GM12878 (cell line): ENCODE data around the gene WDR86. TPM values are rescaled to one million over a fixed set of nuclear protein-coding genes. Genes with fewer than 3 reads are reported as not detected.

ENCODE experiments used
- ATAC-seq: fragments of 200-7000 bp; cut with Tn5 transposase; 3 replicates; pipeline ENCODE4 v1.9.1; 2020; ENCODE audit warnings: mild to moderate bottlenecking, moderate library complexity
- BruUV-seq: library from RNA; stranded (reverse); fragments of 400-500 nt; replicated peaks from 2 replicates; lab custom pipeline; 2021; lab: Mats Ljungman, UMichigan
- CTCF ChIA-PET: fragments of 300-600 bp; sonication (Branson Sonifier 250); formaldehyde crosslinking; extraction: SDS; loops from one replicate; lab custom pipeline; 2021; ENCODE audit warnings: inconsistent platforms; lab: Yijun Ruan, JAX
- POLR2A ChIA-PET: fragments of 350-600 bp; formaldehyde crosslinking; extraction: SDS; loops from one replicate; lab custom pipeline; 2021; ENCODE audit warnings: inconsistent platforms; lab: Charles Lee
- RAD21 ChIA-PET: fragments of 300-600 bp; sonication (Branson Sonifier 250); formaldehyde crosslinking; loops from one replicate; lab custom pipeline; 2023; ENCODE audit warnings: antibody characterized with exemption; ENCODE audit not compliant: unreplicated experiment; lab: Charles Lee
- SMC1A ChIA-PET: fragments of 300-600 bp; sonication (Branson Sonifier 250); formaldehyde crosslinking; loops from one replicate; lab custom pipeline; 2023; ENCODE audit not compliant: unreplicated experiment, uncharacterized antibody; lab: Charles Lee
- DNase-seq: peaks from one replicate; pipeline ENCODE4 v3.0.0-alpha.2; 2011; ENCODE audit warnings: low read depth, low spot score
- FAIRE-seq: peaks from 3 replicates; lab custom pipeline; 2011; peaks lifted over from hg19 to GRCh38; lab: Jason Lieb, UNC
- H2AFZ ChIP-seq: 2 replicates; pipeline ENCODE4 v1.6.0; 2011; ENCODE audit warnings: low read depth, low read length, control low read depth; ENCODE audit not compliant: control insufficient read depth
- H3K27ac ChIP-seq: 2 replicates; pipeline ENCODE4 v1.5.1; 2011; ENCODE audit warnings: control low read depth; ENCODE audit not compliant: control insufficient read depth, insufficient read depth
- H3K27me3 ChIP-seq, 2 experiments: replicated peaks in 1 of 2; 2 replicates each; pipeline versions ENCODE4 v1.6.0 to v1.6.1; 2011; ENCODE audit warnings: low read length in 1 of 2; ENCODE audit not compliant: control insufficient read depth in 2 of 2, insufficient read depth in 2 of 2
- H3K36me3 ChIP-seq, 2 experiments: 2 replicates each; pipeline ENCODE4 v1.5.1; 2011; ENCODE audit warnings: low read length in 1 of 2; ENCODE audit not compliant: control insufficient read depth in 2 of 2, insufficient read depth in 2 of 2
- H3K4me1 ChIP-seq: 2 replicates; pipeline ENCODE4 v1.6.1; 2011; ENCODE audit warnings: mild to moderate bottlenecking, low read length, moderate library complexity, mixed read lengths; ENCODE audit not compliant: control insufficient read depth, insufficient read depth
- H3K4me2 ChIP-seq: 2 replicates; pipeline ENCODE4 v1.6.0; 2011; ENCODE audit warnings: control low read depth; ENCODE audit not compliant: control insufficient read depth, insufficient read depth
- H3K4me3 ChIP-seq: fragments of 200-600 bp; sonication (generic); 2 replicates; pipeline ENCODE4 v1.5.1; 2016
- H3K79me2 ChIP-seq: 2 replicates; pipeline ENCODE4 v1.6.0; 2011; ENCODE audit warnings: low read length; ENCODE audit not compliant: control insufficient read depth, insufficient read depth
- H3K9ac ChIP-seq: 2 replicates; pipeline ENCODE4 v1.8.0; 2011; ENCODE audit warnings: low read length, control low read depth, mixed read lengths; ENCODE audit not compliant: control insufficient read depth, insufficient read depth
- H3K9me3 ChIP-seq: replicated peaks from 3 replicates; pipeline ENCODE4 v1.5.1; 2011; ENCODE audit warnings: mild to moderate bottlenecking, low read length; ENCODE audit not compliant: control insufficient read depth, insufficient read depth
- H4K20me1 ChIP-seq: 2 replicates; pipeline ENCODE4 v1.6.0; 2011; ENCODE audit not compliant: control insufficient read depth, insufficient read depth
- BCL3 ChIP-seq: IDR thresholded peaks from 2 replicates; pipeline ENCODE4 v1.6.1; 2011; ENCODE audit warnings: borderline replicate concordance, low read depth, mild to moderate bottlenecking, moderate library complexity, low read length; ENCODE audit not compliant: insufficient read depth, poor library complexity, severe bottlenecking
- BHLHE40 ChIP-seq, 2 experiments: fragments of 450-650 bp in 1 of 2; IDR thresholded peaks; 2 replicates each; pipeline ENCODE4 v1.6.1; 2011 to 2017; ENCODE audit warnings: low read depth in 2 of 2, borderline replicate concordance in 1 of 2, improper control_type of control experiment in 1 of 2, low read length in 1 of 2, mild to moderate bottlenecking in 1 of 2
- EED ChIP-seq: sonication (generic); IDR thresholded peaks from 2 replicates; pipeline ENCODE4 v1.6.1; 2016; ENCODE audit warnings: antibody characterized with exemption, low read depth
- EGR1 ChIP-seq, 2 experiments: IDR thresholded peaks; 1 replicate in 1 of 2; 2 replicates in 1 of 2; pipeline ENCODE4 v1.6.1; 2011 to 2012; ENCODE audit warnings: low read depth in 2 of 2, low read length in 2 of 2, borderline replicate concordance in 1 of 2, mild to moderate bottlenecking in 1 of 2, moderate library complexity in 1 of 2
- FOXM1 ChIP-seq: IDR thresholded peaks from 2 replicates; pipeline ENCODE4 v1.6.1; 2012; ENCODE audit warnings: low read depth, mild to moderate bottlenecking, inconsistent platforms, low read length, moderate library complexity
- HDAC6 ChIP-seq: fragments of 200-600 bp; sonication (generic); IDR thresholded peaks from one replicate; pipeline ENCODE4 v1.8.0; 2017; ENCODE audit warnings: antibody characterized with exemption; ENCODE audit not compliant: unreplicated experiment
- IKZF1 ChIP-seq: fragments of 450-650 bp; conservative IDR thresholded peaks from 2 replicates; pipeline ENCODE4 v1.6.1; 2017; ENCODE audit warnings: antibody characterized with exemption, mild to moderate bottlenecking
- KDM1A ChIP-seq: fragments of 200-600 bp; sonication (generic); IDR thresholded peaks from 2 replicates; pipeline ENCODE4 v1.6.1; 2016; ENCODE audit warnings: borderline replicate concordance
- MAX ChIP-seq: IDR thresholded peaks from 2 replicates; pipeline ENCODE4 v1.6.1; 2012; ENCODE audit warnings: low read depth, low read length, improper control_type of control experiment
- MTA2 ChIP-seq: fragments of 450-650 bp; IDR thresholded peaks from 2 replicates; pipeline ENCODE4 v1.6.1; 2016; ENCODE audit warnings: low read depth, mild to moderate bottlenecking, moderate library complexity
- NFIC ChIP-seq: IDR thresholded peaks from 2 replicates; pipeline ENCODE4 v1.6.1; 2012; ENCODE audit warnings: low read depth, mild to moderate bottlenecking, inconsistent platforms, low read length, moderate library complexity
- NR2C2 ChIP-seq: IDR thresholded peaks from 2 replicates; pipeline ENCODE4 v1.6.1; 2011; ENCODE audit warnings: borderline replicate concordance, low read depth; ENCODE audit not compliant: control insufficient read depth, insufficient read length
- POLR2A ChIP-seq: IDR thresholded peaks from 2 replicates; pipeline ENCODE4 v1.6.1; 2011; ENCODE audit warnings: low read depth, mild to moderate bottlenecking, low read length
- RCOR1 ChIP-seq: conservative IDR thresholded peaks from 2 replicates; pipeline ENCODE4 v1.6.1; 2012; ENCODE audit warnings: low read depth, low read length, improper control_type of control experiment
- RELA ChIP-seq: fragments of 450-650 bp; IDR thresholded peaks from 2 replicates; pipeline ENCODE4 v1.8.0; 2014; ENCODE audit warnings: borderline replicate concordance; ENCODE audit not compliant: partially characterized antibody
- SIN3A ChIP-seq: IDR thresholded peaks from 2 replicates; pipeline ENCODE4 v1.6.1; 2012; ENCODE audit warnings: low read depth, low read length, improper control_type of control experiment
- SMC3 ChIP-seq: IDR thresholded peaks from 2 replicates; pipeline ENCODE4 v1.6.1; 2011; ENCODE audit warnings: low read length, improper control_type of control experiment, borderline replicate concordance
- SRF ChIP-seq, 2 experiments: IDR thresholded peaks; 2 replicates each; pipeline ENCODE4 v1.6.1; 2011; ENCODE audit warnings: low read depth in 2 of 2, low read length in 2 of 2, mild to moderate bottlenecking in 1 of 2, moderate library complexity in 1 of 2
- TAF1 ChIP-seq: IDR thresholded peaks from 2 replicates; pipeline ENCODE4 v1.6.1; 2011; ENCODE audit warnings: mild to moderate bottlenecking, low read depth, low read length, borderline replicate concordance
- TCF3 ChIP-seq: IDR thresholded peaks from 2 replicates; pipeline ENCODE4 v1.6.1; 2012; ENCODE audit warnings: low read depth, mild to moderate bottlenecking, low read length, borderline replicate concordance; ENCODE audit not compliant: insufficient read depth
- YY1 ChIP-seq: IDR thresholded peaks from 2 replicates; pipeline ENCODE4 v1.6.1; 2011; ENCODE audit warnings: low read depth, mild to moderate bottlenecking, low read length
- ZNF207 ChIP-seq: fragments of 450-650 bp; IDR thresholded peaks from 2 replicates; pipeline ENCODE4 v1.6.1; 2014; ENCODE audit warnings: antibody characterized with exemption, mild to moderate bottlenecking, borderline replicate concordance
- ZNF24 ChIP-seq: fragments of 450-650 bp; IDR thresholded peaks from 2 replicates; pipeline ENCODE4 v1.6.1; 2017; ENCODE audit warnings: antibody characterized with exemption, mild to moderate bottlenecking
- ZNF622 ChIP-seq: fragments of 450-650 bp; IDR thresholded peaks from 2 replicates; pipeline ENCODE4 v1.6.1; 2017; ENCODE audit warnings: mild to moderate bottlenecking, inconsistent platforms
- ZZZ3 ChIP-seq: IDR thresholded peaks from 2 replicates; pipeline ENCODE4 v1.6.1; 2011; ENCODE audit warnings: low read depth; ENCODE audit not compliant: control insufficient read depth, insufficient read length
- WGBS: methylation state at CpG from one replicate; pipeline ENCODE4 v1.1.6; 2016; ENCODE audit warnings: low lambda C conversion rate; ENCODE audit not compliant: insufficient replicate concordance, insufficient coverage; ENCODE audit errors: missing lambda C conversion rate; 5-methylcytosine and 5-hydroxymethylcytosine counted together
- in situ Hi-C: fragments of 300-500 bp; cut with MboI; formaldehyde crosslinking; loops from 9 replicates; pipeline ENCODE4 v1.14.3; 2018; ENCODE audit warnings: mixed read lengths
- intact Hi-C: fragments of 100-400 bp; cut with micrococcal nuclease; formaldehyde crosslinking; loops from one replicate; pipeline ENCODE4 v1.14.2; 2022; ENCODE audit not compliant: unreplicated experiment
- polyA plus RNA-seq, 11 experiments: library from polyadenylated mRNA; depleted of rRNA in 4 of 11; unstranded in 6 of 11; stranded (reverse) in 5 of 11; fragments of >200 nt; fragmentation: Nextera tagmentation in 4 of 11; fragmentation: Illumina TruSeq in 1 of 11; extraction: Ambion mirVana in 4 of 11; extraction: Trizol in 1 of 11; gene quantifications; 1 replicate in 1 of 11; 2 replicates in 10 of 11; pipeline versions ENCODE4 v1.2.1 to v1.2.3, GENCODE V29; 2011 to 2016; ENCODE audit warnings: inconsistent platforms in 2 of 11, missing spikeins in 2 of 11, low read depth in 1 of 11
- total RNA-seq, 4 experiments: library from RNA; depleted of rRNA in 3 of 4; stranded (reverse); fragments of >200 nt in 3 of 4; fragmentation: Illumina TruSeq in 1 of 4; extraction: Trizol in 1 of 4; gene quantifications; 2 replicates each; pipeline versions ENCODE4 v1.2.1 to v1.2.3, GENCODE V29; 2013 to 2021

The WDR86 gene
- total and polyA plus RNA-seq, 10 of the 15 experiments (the other 5 are each of a cell fraction or from before 2014, with no cell fraction given): 0.05 to 0.19 (median 0.15) TPM; not detected in 7

- Histone ChIP-seq H3K36me3 (peaks cover 15 to 31% of the 10 kb centered on the region in 2 experiments), H3K9ac (peak overlapping the region; percentile 60), H3K27ac (peak overlapping the region; percentile 94), H3K4me2 (peak overlapping the region; percentile 83), H2AFZ (peak overlapping the region; percentile 89), H3K4me3 (peak overlapping the region; percentile 20; the same call in 1 of the 2 replicates), H3K9me3 (no peaks in the 10 kb centered on the region), H3K27me3 (no peaks in the 10 kb centered on the region), H3K4me1 (peaks cover 31% of the 10 kb centered on the region), H4K20me1 (no peaks in the 10 kb centered on the region), H3K79me2 (peaks cover 14% of the 10 kb centered on the region)
- CTCF ChIA-PET: interaction anchor here (0.6 to 11.9 kb wide), 25 partner anchors 9 to 407 kb away, joined by 3 to 252 read pairs (median 6); partner anchors contain the start of genes ABCF2 and NUB1
- 31% methylated on average over 6 of the region's 6 CpGs for WGBS
- no TSS peak for BruUV-seq
- no peak for DNase-seq
- intact Hi-C loops (no loop called here), in situ Hi-C loops (loop anchor here (5.0 kb wide), 1 partner anchor 35 kb away; no protein-coding TSS in a partner anchor)
- SMC1A ChIA-PET: interaction anchor here (0.6 to 7.6 kb wide), 20 partner anchors 9 to 944 kb away, joined by 3 to 152 read pairs (median 4); partner anchors contain the start of gene NUB1
- POLR2A ChIA-PET: interaction anchor here (0.6 to 3.4 kb wide), 8 partner anchors 10 to 1929 kb away, joined by 3 to 18 read pairs (median 4); partner anchors contain the start of gene NUB1
- FAIRE-seq: no peak
- peak; percentile 22 for ATAC-seq
- RAD21 ChIA-PET: interaction anchor here (0.7 to 5.2 kb wide), 12 partner anchors 9 to 282 kb away, joined by 3 to 104 read pairs (median 4); partner anchors contain the start of gene NUB1
- TF ChIP-seq RCOR1 (no peak), ZZZ3 (no peak), EED (peak; percentile 52; the same call in 1 of the 2 replicates), TAF1 (peak; percentile 46; the same call in 1 of the 2 replicates), EGR1 (IDR thresholded peaks at IDR 0.05; ENCODE audit: borderline replicate concordance in 1 of 2, low read depth in 2 of 2, low read length in 2 of 2) (peak in 1 of 2 experiments; percentile 59; a peak in 1 of 3 replicates), IKZF1 (0 out of 2 replicates have a peak, but pooled peaks have one; percentile 46), POLR2A (no peak), NR2C2 (no peak), HDAC6 (no peak), RELA (no peak), MAX (no peak), ZNF24 (no peak), BHLHE40 (IDR thresholded peaks at IDR 0.05; ENCODE audit: borderline replicate concordance in 1 of 2, low read depth in 2 of 2, low read length in 1 of 2) (no peak), SRF (IDR thresholded peaks at IDR 0.05; ENCODE audit: low read depth in 2 of 2, low read length in 2 of 2) (0 out of 4 replicates have a peak, but pooled peaks of 1 of the 2 experiments have one; percentile 45), ZNF622 (no peak), NFIC (0 out of 2 replicates have a peak, but pooled peaks have one; percentile 19), ZNF207 (no peak), SIN3A (no peak), KDM1A (no peak), TCF3 (no peak), SMC3 (no peak), BCL3 (no peak), FOXM1 (0 out of 2 replicates have a peak, but pooled peaks have one; percentile 11), MTA2 (no peak), YY1 (0 out of 2 replicates have a peak, but pooled peaks have one; percentile 6)
These were observed 57.9 kb downstream of the WDR86 start for GRCh38 chr7:151351967-151352366.
